HepG2 (cell line): ENCODE results near the gene FBXL13. TPM values are rescaled to one million over a fixed set of nuclear protein-coding genes. Genes with fewer than 3 reads are reported as not detected.
"Not testable (repeated sequence)": the region's sequence is repeated elsewhere in the genome, so short reads cannot be mapped to it uniquely, and the experiment has no call there.

Source experiments
- ATAC-seq: fragments of 200-7000 bp; cut with Tn5 transposase; 3 replicates; pipeline ENCODE4 v1.9.1; 2020; ENCODE audit warnings: mild to moderate bottlenecking, moderate library complexity
- BruUV-seq: library from RNA; stranded (reverse); fragments of 400-500 nt; replicated peaks from 2 replicates; lab custom pipeline; 2021; lab: Mats Ljungman, UMichigan
- CTCF ChIA-PET: fragments of 300-600 bp; formaldehyde crosslinking; extraction: SDS; loops from one replicate; lab custom pipeline; 2021; ENCODE audit warnings: low total read pairs, inconsistent platforms, low intra/inter-chr PET ratio; lab: Yijun Ruan, JAX
- POLR2A ChIA-PET: fragments of 350-600 bp; sonication (Branson Sonifier 250); formaldehyde crosslinking; loops from one replicate; lab custom pipeline; 2020; ENCODE audit warnings: antibody characterized with exemption, inconsistent platforms; lab: Yijun Ruan, JAX
- DNase-seq: peaks from one replicate; pipeline ENCODE4 v3.0.0-alpha.2; 2015; ENCODE audit warnings: low spot score
- FAIRE-seq: peaks from 3 replicates; lab custom pipeline; 2011; peaks lifted over from hg19 to GRCh38; lab: Jason Lieb, UNC
- H2AFZ ChIP-seq: one replicate; pipeline ENCODE4 v1.6.1; 2011; ENCODE audit warnings: low read length, inconsistent platforms
- H3K27ac ChIP-seq: fragments of 300-600 bp; 3 replicates; pipeline ENCODE4 v1.8.0; 2011; ENCODE audit warnings: mixed run types, mild to moderate bottlenecking, mixed read lengths, low read length, inconsistent platforms; ENCODE audit not compliant: insufficient read depth; ENCODE audit errors: extremely low read length
- H3K27me3 ChIP-seq, 2 experiments: fragments of 200-600 bp in 1 of 2; 2 replicates in 1 of 2; 3 replicates in 1 of 2; pipeline versions ENCODE4 v1.6.0 to v1.8.0; 2011; ENCODE audit warnings: low read length in 2 of 2, mild to moderate bottlenecking in 2 of 2, moderate library complexity in 2 of 2, inconsistent platforms in 1 of 2; ENCODE audit not compliant: insufficient read depth in 2 of 2, control insufficient read depth in 1 of 2
- H3K36me3 ChIP-seq, 2 experiments: fragments of 200-600 bp in 1 of 2; replicated peaks in 1 of 2; 2 replicates in 1 of 2; 3 replicates in 1 of 2; pipeline versions ENCODE4 v1.5.1 to v1.8.0; 2011; ENCODE audit warnings: low read length in 2 of 2, inconsistent platforms in 1 of 2; ENCODE audit not compliant: insufficient read depth in 2 of 2, control insufficient read depth in 1 of 2
- H3K4me1 ChIP-seq: 2 replicates; pipeline ENCODE4 v1.5.1; 2012; ENCODE audit warnings: low read length, inconsistent platforms; ENCODE audit not compliant: insufficient read depth
- H3K4me2 ChIP-seq: 2 replicates; pipeline ENCODE4 v1.6.0; 2011; ENCODE audit warnings: low read depth, low read length, inconsistent platforms
- H3K4me3 ChIP-seq, 3 experiments: fragments of 200-600 bp in 1 of 3; sonication (generic), shearing (Covaris generic) in 1 of 3; replicated peaks in 1 of 3; 2 replicates each; pipeline ENCODE4 v1.5.1; 2011 to 2016; ENCODE audit warnings: low read length in 3 of 3, inconsistent platforms in 2 of 3, low read depth in 2 of 3, mild to moderate bottlenecking in 2 of 3, control low read depth in 1 of 3, mixed read lengths in 1 of 3; ENCODE audit not compliant: insufficient read depth in 1 of 3
- H3K79me2 ChIP-seq: one replicate; pipeline ENCODE4 v1.6.1; 2011; ENCODE audit warnings: low read length, inconsistent platforms; ENCODE audit not compliant: insufficient read depth
- H3K9ac ChIP-seq: 2 replicates; pipeline ENCODE4 v1.6.0; 2011; ENCODE audit warnings: mild to moderate bottlenecking, low read depth, low read length, inconsistent platforms; ENCODE audit not compliant: insufficient read depth
- H3K9me3 ChIP-seq: 2 replicates; pipeline ENCODE4 v1.5.1; 2012; ENCODE audit warnings: mild to moderate bottlenecking, low read length
- H4K20me1 ChIP-seq: 2 replicates; pipeline ENCODE4 v1.6.0; 2011; ENCODE audit warnings: inconsistent platforms, mild to moderate bottlenecking, low read length, moderate library complexity; ENCODE audit not compliant: insufficient read depth
- ATF7 ChIP-seq, 2 experiments: fragments of 450-650 bp in 1 of 2; sonication (generic) in 1 of 2; formaldehyde crosslinking in 1 of 2; IDR thresholded peaks; 2 replicates each; pipeline versions ENCODE4 v1.4.0 to v1.6.1; 2016 to 2020; ENCODE audit warnings: antibody characterized with exemption in 1 of 2, mild to moderate bottlenecking in 1 of 2, missing genetic modification reagents in 1 of 2
- RCOR2 ChIP-seq: IDR thresholded peaks from 2 replicates; pipeline ENCODE4 v1.6.1; 2016; ENCODE audit warnings: missing biosample characterization, missing genetic modification reagents
- SATB2 ChIP-seq: sonication (generic); formaldehyde crosslinking; IDR thresholded peaks from 2 replicates; pipeline ENCODE4 v1.5.0; 2020; ENCODE audit warnings: missing genetic modification reagents
- ZFP36 ChIP-seq: fragments of 150-350 bp; IDR thresholded peaks from 2 replicates; pipeline ENCODE4 v1.6.1; 2018; ENCODE audit warnings: borderline replicate concordance, low read length, low read depth; ENCODE audit not compliant: partially characterized antibody
- ZNF160 ChIP-seq: sonication (generic); formaldehyde crosslinking; IDR thresholded peaks from 2 replicates; pipeline ENCODE4 v1.8.0; 2022; ENCODE audit warnings: mild to moderate bottlenecking, inconsistent platforms, missing genetic modification reagents
- ZNF34 ChIP-seq: sonication (generic); formaldehyde crosslinking; IDR thresholded peaks from 2 replicates; pipeline ENCODE4 v1.4.0; 2020; ENCODE audit warnings: mild to moderate bottlenecking, missing genetic modification reagents, borderline replicate concordance
- ZNF567 ChIP-seq: sonication (generic); formaldehyde crosslinking; IDR thresholded peaks from 2 replicates; pipeline ENCODE4 v1.8.1; 2023; ENCODE audit warnings: mild to moderate bottlenecking, missing genetic modification reagents, borderline replicate concordance
- WGBS: methylation state at CpG from one replicate; pipeline ENCODE4 v1.1.6; 2017; ENCODE audit warnings: low lambda C conversion rate; 5-methylcytosine and 5-hydroxymethylcytosine counted together
- in situ Hi-C: cut with HindIII; loops from 2 replicates; pipeline ENCODE4 v1.10.0; 2017; ENCODE audit warnings: low pct_unique_long_range_greater_than_20kb; ENCODE audit not compliant: extremely low pct_ligation_motif_present
- intact Hi-C: fragments of 100-400 bp; cut with micrococcal nuclease; formaldehyde crosslinking; loops from one replicate; pipeline ENCODE4 v1.10.0; 2022; ENCODE audit not compliant: unreplicated experiment
- polyA plus RNA-seq, 8 experiments: library from polyadenylated mRNA; depleted of rRNA in 3 of 8; stranded (reverse) in 7 of 8; unstranded in 1 of 8; fragments of >200 nt; fragmentation: Illumina TruSeq in 4 of 8; extraction: Trizol in 4 of 8; gene quantifications; 2 replicates each; pipeline versions ENCODE4 v1.2.1 to v1.2.3, GENCODE V29; 2011 to 2016; ENCODE audit warnings: low read depth in 4 of 8, missing spikeins in 1 of 8, mixed read lengths in 1 of 8; ENCODE audit not compliant: insufficient read depth in 1 of 8
- total RNA-seq, 5 experiments: library from RNA; depleted of rRNA; stranded (reverse); fragments of >200 nt; fragmentation: Illumina TruSeq; extraction: Trizol; gene quantifications; 2 replicates each; pipeline ENCODE4 v1.2.3, GENCODE V29; 2016; ENCODE audit warnings: low read depth in 1 of 5
- TF ChIP-seq, protein P1 (sequence below): sonication (generic); formaldehyde crosslinking; IDR thresholded peaks from 2 replicates; pipeline ENCODE4 v1.5.0; 2020; ENCODE audit warnings: mild to moderate bottlenecking, missing genetic modification reagents
- TF ChIP-seq, protein P2 (sequence below): sonication (generic); formaldehyde crosslinking; IDR thresholded peaks from 2 replicates; pipeline ENCODE4 v1.4.0; 2020; ENCODE audit warnings: mild to moderate bottlenecking, missing genetic modification reagents, borderline replicate concordance

Gene FBXL13
- total and polyA plus RNA-seq, 2 of the 13 experiments (the other 11 are each of a cell fraction or from before 2014, with no cell fraction given) = 0.24 to 0.77 TPM

DNA sequence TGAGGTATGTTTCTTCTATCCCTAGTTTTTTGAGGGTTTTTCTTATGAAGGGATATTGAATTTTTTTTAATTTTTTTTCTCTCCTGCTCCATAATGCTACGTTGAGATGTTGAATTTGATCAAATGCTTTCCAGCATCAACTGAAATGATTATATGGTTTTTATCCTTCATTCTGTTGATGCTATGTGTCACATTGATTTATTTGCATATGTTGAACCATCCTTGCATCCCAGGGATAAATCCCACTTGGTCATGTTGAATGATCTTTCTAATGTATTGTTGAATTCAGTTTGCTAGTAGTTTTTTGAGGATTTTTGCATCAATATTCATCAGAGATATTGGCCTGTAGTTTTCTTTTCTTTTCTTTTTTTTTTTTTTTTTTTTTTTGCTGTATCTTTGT, 171.0 kb downstream of the FBXL13 start:
- H3K4me3 ChIP-seq, CTCF ChIA-PET, intact Hi-C loops, H3K9me3 ChIP-seq, H3K4me2 ChIP-seq, H3K79me2 ChIP-seq, DNase-seq, POLR2A ChIA-PET, H3K27me3 ChIP-seq, ATAC-seq, H3K27ac ChIP-seq, H3K9ac ChIP-seq, FAIRE-seq, H3K4me1 ChIP-seq, BruUV-seq, H3K36me3 ChIP-seq, in situ Hi-C loops, H2AFZ ChIP-seq, H4K20me1 ChIP-seq: not testable (repeated sequence)
- 21% methylated on average over 1 of the region's 1 CpG for WGBS

DNA sequence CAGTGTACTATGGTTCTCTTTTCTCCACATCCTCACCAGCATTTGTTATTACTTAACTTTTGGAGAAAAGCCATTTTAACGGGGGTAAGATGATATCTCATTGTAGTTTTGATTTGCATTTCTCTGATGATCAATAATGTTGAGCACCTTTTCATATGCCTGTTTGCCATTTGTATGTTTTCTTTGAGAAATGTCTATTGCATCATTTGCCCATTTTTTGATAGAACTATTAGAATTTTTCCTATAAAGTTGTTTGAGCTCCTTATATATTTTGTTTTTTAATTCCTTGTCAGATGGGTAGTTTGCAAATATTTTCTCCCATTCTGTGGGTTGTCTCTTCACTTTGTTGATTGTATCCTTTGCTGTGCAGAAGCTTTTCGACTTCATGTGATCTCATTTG, 172.5 kb downstream of the FBXL13 start:
- H3K27me3 ChIP-seq; H3K9ac ChIP-seq; H3K4me1 ChIP-seq; CTCF ChIA-PET; H3K79me2 ChIP-seq; FAIRE-seq; ATAC-seq; in situ Hi-C loops; H3K4me3 ChIP-seq; H4K20me1 ChIP-seq; intact Hi-C loops; H3K4me2 ChIP-seq; DNase-seq; H2AFZ ChIP-seq; H3K36me3 ChIP-seq; H3K9me3 ChIP-seq; BruUV-seq; TF ChIP-seq ATF7 (CRISPR knock-in tag; IDR thresholded peaks at IDR 0.05): not testable (repeated sequence)
- POLR2A ChIA-PET = interaction anchor here (1.3 kb wide), 1 partner anchor 29 kb away, joined by 3 read pairs; no protein-coding TSS in a partner anchor
- WGBS = 1% methylated on average over 2 of the region's 2 CpGs
- peak; percentile 49; the same call in 1 of the 2 replicates for TF ChIP-seq ATF7 (IDR thresholded peaks at IDR 0.05)
- TF ChIP-seq, all 625 proteins: peak for 1; not testable (repeated sequence) for 624
- not testable (repeated sequence) for H3K27ac ChIP-seq

DNA sequence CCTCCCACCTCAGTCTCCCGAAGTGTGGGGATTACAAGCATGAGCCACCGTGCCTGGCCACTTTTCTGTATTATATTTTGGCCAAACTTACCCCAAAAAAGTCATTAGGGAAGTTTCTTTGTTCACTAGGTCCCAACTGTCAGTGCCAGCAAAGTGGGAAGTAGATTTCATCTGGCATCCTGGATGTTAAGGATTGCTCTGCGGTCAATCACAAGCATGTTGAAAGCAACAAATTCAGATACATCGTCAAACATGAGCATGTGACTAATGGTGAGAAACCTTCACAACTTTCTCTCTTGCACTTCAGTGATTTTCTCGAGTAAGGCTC, 176.1 kb downstream of the FBXL13 start:
- Histone ChIP-seq H3K9me3 (no peaks in the 10 kb centered on the region), H3K9ac (no peak overlapping the region), H2AFZ (no peak overlapping the region), H3K79me2 (no peaks in the 10 kb centered on the region), H3K4me3 (no peak overlapping the region), H3K27me3 (no peaks in the 10 kb centered on the region), H3K4me2 (no peak overlapping the region), H4K20me1 (no peaks in the 10 kb centered on the region), H3K36me3 (no peaks in the 10 kb centered on the region), H3K4me1 (no peaks in the 10 kb centered on the region), H3K27ac (no peak overlapping the region)
- no TSS peak for BruUV-seq
- no peak for ATAC-seq
- POLR2A ChIA-PET = no interaction called here
- 71% methylated on average over 5 of the region's 5 CpGs for WGBS
- in situ Hi-C loops (no loop called here), intact Hi-C loops (no loop called here)
- CTCF ChIA-PET = no interaction called here
- no peak for FAIRE-seq
- DNase-seq = no peak
- TF ChIP-seq, protein P1, sequence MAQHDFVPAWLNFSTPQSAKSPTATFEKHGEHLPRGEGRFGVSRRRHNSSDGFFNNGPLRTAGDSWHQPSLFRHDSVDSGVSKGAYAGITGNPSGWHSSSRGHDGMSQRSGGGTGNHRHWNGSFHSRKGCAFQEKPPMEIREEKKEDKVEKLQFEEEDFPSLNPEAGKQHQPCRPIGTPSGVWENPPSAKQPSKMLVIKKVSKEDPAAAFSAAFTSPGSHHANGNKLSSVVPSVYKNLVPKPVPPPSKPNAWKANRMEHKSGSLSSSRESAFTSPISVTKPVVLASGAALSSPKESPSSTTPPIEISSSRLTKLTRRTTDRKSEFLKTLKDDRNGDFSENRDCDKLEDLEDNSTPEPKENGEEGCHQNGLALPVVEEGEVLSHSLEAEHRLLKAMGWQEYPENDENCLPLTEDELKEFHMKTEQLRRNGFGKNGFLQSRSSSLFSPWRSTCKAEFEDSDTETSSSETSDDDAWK = no peak
- TF ChIP-seq SATB2 (CRISPR knock-in tag) = no peak
- TF ChIP-seq ZNF567 (CRISPR knock-in tag) = no peak
- TF ChIP-seq ZNF160 (CRISPR knock-in tag) = no peak
- TF ChIP-seq RCOR2 (CRISPR knock-in tag) = no peak
- TF ChIP-seq ZNF34 (CRISPR knock-in tag) = no peak
- TF ChIP-seq, protein P2, sequence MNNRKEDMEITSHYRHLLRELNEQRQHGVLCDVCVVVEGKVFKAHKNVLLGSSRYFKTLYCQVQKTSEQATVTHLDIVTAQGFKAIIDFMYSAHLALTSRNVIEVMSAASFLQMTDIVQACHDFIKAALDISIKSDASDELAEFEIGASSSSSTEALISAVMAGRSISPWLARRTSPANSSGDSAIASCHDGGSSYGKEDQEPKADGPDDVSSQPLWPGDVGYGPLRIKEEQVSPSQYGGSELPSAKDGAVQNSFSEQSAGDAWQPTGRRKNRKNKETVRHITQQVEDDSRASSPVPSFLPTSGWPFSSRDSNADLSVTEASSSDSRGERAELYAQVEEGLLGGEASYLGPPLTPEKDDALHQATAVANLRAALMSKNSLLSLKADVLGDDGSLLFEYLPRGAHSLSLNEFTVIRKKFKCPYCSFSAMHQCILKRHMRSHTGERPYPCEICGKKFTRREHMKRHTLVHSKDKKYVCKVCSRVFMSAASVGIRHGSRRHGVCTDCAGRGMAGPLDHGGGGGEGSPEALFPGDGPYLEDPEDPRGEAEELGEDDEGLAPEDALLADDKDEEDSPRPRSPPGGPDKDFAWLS = no peak
- TF ChIP-seq ZFP36 = no peak
